OCI-LY7 (cell line): ENCODE data around the gene UQCRC2.

Experiments used
- EZH2phosphoT487 ChIP-seq: fragments of 200-600 bp; sonication (generic); IDR thresholded peaks from 2 replicates; pipeline ENCODE4 v1.6.1; 2018; ENCODE audit warnings: low read depth, borderline replicate concordance, mild to moderate bottlenecking, mixed run types, antibody characterized with exemption, low read length, moderate library complexity, mixed read lengths
- TF ChIP-seq, protein P1 (sequence below): fragments of 200-600 bp; sonication (generic); conservative IDR thresholded peaks from 2 replicates; pipeline ENCODE4 v1.5.1; 2014; ENCODE audit warnings: mild to moderate bottlenecking, antibody characterized with exemption, low read length, moderate library complexity, mixed read lengths

- TF ChIP-seq, protein P1, sequence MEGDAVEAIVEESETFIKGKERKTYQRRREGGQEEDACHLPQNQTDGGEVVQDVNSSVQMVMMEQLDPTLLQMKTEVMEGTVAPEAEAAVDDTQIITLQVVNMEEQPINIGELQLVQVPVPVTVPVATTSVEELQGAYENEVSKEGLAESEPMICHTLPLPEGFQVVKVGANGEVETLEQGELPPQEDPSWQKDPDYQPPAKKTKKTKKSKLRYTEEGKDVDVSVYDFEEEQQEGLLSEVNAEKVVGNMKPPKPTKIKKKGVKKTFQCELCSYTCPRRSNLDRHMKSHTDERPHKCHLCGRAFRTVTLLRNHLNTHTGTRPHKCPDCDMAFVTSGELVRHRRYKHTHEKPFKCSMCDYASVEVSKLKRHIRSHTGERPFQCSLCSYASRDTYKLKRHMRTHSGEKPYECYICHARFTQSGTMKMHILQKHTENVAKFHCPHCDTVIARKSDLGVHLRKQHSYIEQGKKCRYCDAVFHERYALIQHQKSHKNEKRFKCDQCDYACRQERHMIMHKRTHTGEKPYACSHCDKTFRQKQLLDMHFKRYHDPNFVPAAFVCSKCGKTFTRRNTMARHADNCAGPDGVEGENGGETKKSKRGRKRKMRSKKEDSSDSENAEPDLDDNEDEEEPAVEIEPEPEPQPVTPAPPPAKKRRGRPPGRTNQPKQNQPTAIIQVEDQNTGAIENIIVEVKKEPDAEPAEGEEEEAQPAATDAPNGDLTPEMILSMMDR, result no peak
- no peak for TF ChIP-seq EZH2phosphoT487
Measured at GRCh38 chr16:21952040-21952792, 945 bp upstream of the UQCRC2 start.
